ENCODE measurements around the gene RNU1-3. TPM values are rescaled to one million over a fixed set of nuclear protein-coding genes. Genes with fewer than 3 reads are reported as not detected.
A peak's percentile ranks its signal among the peaks of the same experiment; 100 is the strongest.
"Not testable (repeated sequence)": the region's sequence is repeated elsewhere in the genome, so short reads cannot be mapped to it uniquely, and the experiment has no call there.

The RNU1-3 gene
- total and polyA plus RNA-seq, 2 of the 13 experiments (the other 11 are each of a cell fraction or from before 2014, with no cell fraction given) = under 0.01 to 11,018 TPM

- TF ChIP-seq ZBTB7B (CRISPR knock-in tag; IDR thresholded peaks at IDR 0.05) (0 out of 2 replicates have a peak, but pooled peaks have one; percentile 38), MYC (CRISPR knock-in tag; IDR thresholded peaks at IDR 0.05; ENCODE audit: borderline replicate concordance) (peak; percentile 43; the same call in 1 of the 2 replicates), NR2F6 (CRISPR knock-in tag; IDR thresholded peaks at IDR 0.05) (0 out of 2 replicates have a peak, but pooled peaks have one; percentile 19), RARA (CRISPR knock-in tag; IDR thresholded peaks at IDR 0.05) (peak; percentile 32; the same call in 1 of the 2 replicates), HOXA3 (CRISPR knock-in tag; IDR thresholded peaks at IDR 0.05) (peak; percentile 56), RXRA (CRISPR knock-in tag; IDR thresholded peaks at IDR 0.05) (peak; percentile 44), NR2F1 (CRISPR knock-in tag; IDR thresholded peaks at IDR 0.05) (peak in 1 of 2 experiments; percentile 25; a peak in 1 of 4 replicates), CTCF (CRISPR knock-in tag; IDR thresholded peaks at IDR 0.05) (0 out of 2 replicates have a peak, but pooled peaks have one; percentile 15), ZFX (CRISPR knock-in tag; IDR thresholded peaks at IDR 0.05; ENCODE audit: low read depth) (peak; percentile 49), ZBTB4 (CRISPR knock-in tag; IDR thresholded peaks at IDR 0.05; ENCODE audit: borderline replicate concordance) (peak; percentile 48; the same call in 1 of the 2 replicates)
- TF ChIP-seq NR2F6 (IDR thresholded peaks at IDR 0.05) = not testable (repeated sequence)
Observed at GRCh38 chr1:16649390-16649789, 17.4 kb downstream of the RNU1-3 start (continued).

Measured in HepG2 (cell line).